ENCODE data around the gene LRRC36. TPM values are rescaled to one million over a fixed set of nuclear protein-coding genes. Genes with fewer than 3 reads are reported as not detected.
A peak's percentile ranks its signal among the peaks of the same experiment; 100 is the strongest.

The LRRC36 gene
- total and polyA plus RNA-seq, 2 of the 8 experiments (the other 6 are each of a cell fraction or from before 2014, with no cell fraction given) = 0.15 TPM; not detected in 1

- no peak overlapping the region for H2AK5ac ChIP-seq (ENCODE audit: low read depth, low read length)
- peaks cover 0 to 4% (median 2%) of the 10 kb centered on the region in 4 experiments; a peak in 4 of 7 replicates for H3K27me3 ChIP-seq (replicated peaks in 1 of 4; ENCODE audit: control insufficient read depth in 3 of 4, extremely low read depth in 1 of 4, insufficient read depth in 3 of 4, low read length in 3 of 4)
- no peak overlapping the region for H2BK12ac ChIP-seq (ENCODE audit: low read depth, low read length)
- no peak for FAIRE-seq
- no peaks in the 10 kb centered on the region for H3K79me1 ChIP-seq (ENCODE audit: low read depth, low read length)
- TF ChIP-seq CBX8 (IDR thresholded peaks at IDR 0.05; ENCODE audit: borderline replicate concordance, low read depth, low read length) (no peak), JUN (IDR thresholded peaks at IDR 0.05; ENCODE audit: low read depth, low read length) (no peak), GTF2F1 (IDR thresholded peaks at IDR 0.05; ENCODE audit: borderline replicate concordance, low read depth, low read length) (no peak), ATF3 (IDR thresholded peaks at IDR 0.05; ENCODE audit: insufficient read depth, low read depth, low read length) (no peak), USF2 (IDR thresholded peaks at IDR 0.05; ENCODE audit: low read length) (no peak), CREB1 (IDR thresholded peaks at IDR 0.05) (no peak), SRF (IDR thresholded peaks at IDR 0.05; ENCODE audit: low read depth, low read length) (no peak), TEAD4 (IDR thresholded peaks at IDR 0.05; ENCODE audit: low read depth, low read length) (0 out of 2 replicates have a peak, but pooled peaks have one; percentile 22), CTBP2 (IDR thresholded peaks at IDR 0.05; ENCODE audit: borderline replicate concordance, insufficient read depth, insufficient read length, low read length) (no peak)
- no peaks in the 10 kb centered on the region for H3K79me2 ChIP-seq (ENCODE audit: control insufficient read depth in 1 of 2, insufficient read depth in 2 of 2, low read length in 2 of 2)
- 85% methylated on average over 7 of the region's 7 CpGs; no CpG with 5 or more reads in 1 of the 2 experiments for WGBS, 2 experiments (ENCODE audit: extremely low coverage in 1 of 2, insufficient coverage in 1 of 2, insufficient read length in 1 of 2, insufficient replicate concordance in 2 of 2, low coverage in 1 of 2, low lambda C conversion rate in 2 of 2, missing lambda C conversion rate in 1 of 2)
- H3K23me2 ChIP-seq (ENCODE audit: low read depth, low read length) = no peaks in the 10 kb centered on the region
- no peak overlapping the region for H4K91ac ChIP-seq (replicated peaks; ENCODE audit: insufficient read length, low read length)
- no peaks in the 10 kb centered on the region; a peak in 1 of 7 replicates for H3K4me1 ChIP-seq (replicated peaks in 1 of 4; ENCODE audit: control insufficient read depth in 3 of 4, insufficient read depth in 4 of 4, low read length in 3 of 4)
- H2BK5ac ChIP-seq (ENCODE audit: low read depth, low read length) = no peak overlapping the region
- DNase-seq (ENCODE audit: low read depth in 1 of 2, low spot score in 2 of 2) = no peak
- H4K8ac ChIP-seq (ENCODE audit: extremely low read depth, insufficient read depth, low read length) = no peak overlapping the region
- CTCF ChIA-PET (ENCODE audit: partially characterized antibody) = interaction anchor here (1.0 to 11.3 kb wide), 4 partner anchors 10 to 151 kb away, joined by 4 to 93 read pairs (median 10); partner anchors contain the start of genes KCTD19 and LRRC36
- no peak overlapping the region for H3K4ac ChIP-seq (replicated peaks; ENCODE audit: insufficient read length, low read depth, low read length)
- POLR2A ChIA-PET (ENCODE audit: partially characterized antibody) = interaction anchor here (1.2 to 2.1 kb wide), 2 partner anchors 9 to 12 kb away, joined by 4 to 8 read pairs; no protein-coding TSS in a partner anchor
- H4K20me1 ChIP-seq (replicated peaks in 1 of 2; ENCODE audit: control insufficient read depth in 1 of 2, insufficient read depth in 2 of 2, low read length in 2 of 2) = no peaks in the 10 kb centered on the region
- no peak overlapping the region for H4K5ac ChIP-seq (ENCODE audit: insufficient read length, low read depth, low read length)
- H3K4me3 ChIP-seq (ENCODE audit: extremely low read depth in 1 of 4, insufficient read depth in 2 of 4, low read depth in 3 of 4, low read length in 4 of 4) = no peak overlapping the region
- no peak overlapping the region for H3K4me2 ChIP-seq (ENCODE audit: insufficient read depth in 1 of 2, low read depth in 2 of 2, low read length in 2 of 2)
- no peak overlapping the region for H3K27ac ChIP-seq (ENCODE audit: low read depth, low read length)
- H2BK15ac ChIP-seq (ENCODE audit: low read length) = no peak overlapping the region
- no peak overlapping the region for H2BK20ac ChIP-seq (ENCODE audit: low read length)
- H3K9me3 ChIP-seq (ENCODE audit: insufficient read depth in 2 of 2, low read depth in 1 of 2, low read length in 1 of 2) = no peaks in the 10 kb centered on the region
- H3K56ac ChIP-seq (replicated peaks; ENCODE audit: insufficient read length, low read depth, low read length) = no peak overlapping the region
- no peak overlapping the region for H3K23ac ChIP-seq (ENCODE audit: insufficient read length)
- no peaks in the 10 kb centered on the region for H3K36me3 ChIP-seq (ENCODE audit: control insufficient read depth in 2 of 4, insufficient read depth in 4 of 4, low read length in 3 of 4)
- no peak overlapping the region for H3K18ac ChIP-seq (ENCODE audit: extremely low read depth, low read length)
- no peak overlapping the region for H3K9ac ChIP-seq (replicated peaks in 1 of 4; ENCODE audit: extremely low read depth in 1 of 4, low read depth in 3 of 4, low read length in 3 of 4)
- no peak overlapping the region for H3K14ac ChIP-seq (ENCODE audit: insufficient read length)
- H2BK120ac ChIP-seq (replicated peaks; ENCODE audit: low read depth, low read length) = no peak overlapping the region
- no peak overlapping the region for H2AFZ ChIP-seq (ENCODE audit: low read length)
Observed at GRCh38 chr16:67294938-67295361, 31.7 kb upstream of the LRRC36 start.
